GM15510 (cell line): ENCODE measurements around the gene TNS1.

Experiments
- POLR2A ChIP-seq: IDR thresholded peaks from 3 replicates; pipeline ENCODE4 v1.6.1; 2011; ENCODE audit warnings: borderline replicate concordance; ENCODE audit not compliant: insufficient read length; ENCODE audit errors: extremely low read depth

TNS1 gene

DNA sequence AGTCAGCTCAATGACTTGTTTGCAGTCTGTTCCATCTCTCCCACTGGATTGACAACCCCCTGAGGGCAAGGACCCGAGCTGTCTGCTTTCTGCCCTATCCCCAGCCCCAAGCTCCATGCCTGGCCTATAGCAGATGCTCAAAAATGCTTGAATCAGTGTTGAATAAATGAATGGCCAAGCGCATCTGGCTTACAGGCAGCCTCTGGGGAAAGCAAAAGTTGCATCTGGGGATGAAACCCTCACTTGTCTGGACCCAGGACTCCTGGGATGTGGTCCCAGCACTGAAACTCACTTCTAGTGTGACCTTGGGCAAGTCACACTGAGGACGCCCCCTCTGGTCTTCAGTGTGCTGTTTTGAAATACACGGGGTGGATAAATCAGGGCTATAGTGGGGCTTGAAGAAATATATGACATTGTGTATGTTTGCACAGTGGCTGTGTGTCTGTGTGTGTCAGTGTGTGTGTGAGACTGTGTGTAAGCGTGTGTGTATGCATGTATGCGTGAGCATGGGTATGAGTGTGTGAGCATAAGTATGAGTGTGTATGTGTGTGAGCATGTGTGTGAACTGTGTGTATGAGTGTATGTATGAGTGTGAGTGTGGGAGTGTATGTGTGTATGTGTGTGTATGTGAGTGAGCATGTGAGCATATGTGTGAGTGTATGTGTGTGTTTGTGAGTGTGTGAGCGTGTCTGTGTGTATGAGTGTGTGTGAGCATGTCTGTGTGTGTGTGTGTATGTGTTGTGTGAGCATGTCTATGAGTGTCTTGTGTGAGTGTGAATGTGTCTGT is 27.8 kb upstream of the TNS1 start:
- no peak for TF ChIP-seq POLR2A

DNA sequence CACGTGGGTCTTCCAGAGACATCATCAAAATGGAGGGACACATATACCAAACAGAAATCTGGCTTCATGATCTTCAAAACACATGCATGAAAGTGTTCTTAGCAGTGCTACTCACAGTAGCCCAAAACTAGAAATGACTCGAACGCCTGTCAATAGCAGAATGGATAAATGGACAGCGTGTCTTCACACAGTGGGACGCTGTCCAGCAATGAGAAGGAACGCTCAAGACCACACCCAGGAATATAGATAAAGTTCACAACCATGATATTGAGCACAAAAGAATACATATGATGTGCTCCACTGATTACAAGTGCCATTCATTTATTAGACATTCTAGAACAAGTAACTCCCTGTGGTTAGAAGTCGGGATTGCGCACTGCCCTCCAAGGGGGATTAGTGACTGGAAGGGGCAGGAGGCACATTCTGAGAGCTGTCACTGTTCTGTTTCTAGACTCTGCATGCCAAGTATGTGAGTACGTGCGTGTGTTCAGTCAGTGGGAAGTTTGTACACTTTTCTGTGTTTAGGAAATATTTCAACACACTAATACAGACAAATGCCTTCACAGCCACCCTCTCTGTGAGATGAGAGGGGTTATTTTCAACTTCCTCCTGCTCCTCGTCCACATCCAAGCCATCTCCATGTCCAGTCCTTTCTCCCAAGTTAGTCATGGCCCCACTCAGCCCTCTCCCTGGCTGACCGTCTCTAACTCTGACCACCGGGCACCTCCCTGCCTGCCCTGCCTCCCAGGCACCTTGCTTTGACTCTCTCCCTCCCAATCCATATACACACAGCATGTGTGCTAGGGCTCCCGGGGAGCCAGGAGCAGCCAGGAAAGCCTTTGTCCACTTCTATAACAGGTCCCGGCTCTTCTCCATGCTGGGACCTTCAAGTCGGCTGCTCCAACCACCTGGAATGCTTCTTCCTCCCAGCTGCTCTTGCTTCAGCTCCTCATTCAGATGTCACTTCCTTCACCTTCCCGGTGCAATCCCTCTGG is 26.9 kb upstream of the TNS1 start:
- no peak for TF ChIP-seq POLR2A

DNA sequence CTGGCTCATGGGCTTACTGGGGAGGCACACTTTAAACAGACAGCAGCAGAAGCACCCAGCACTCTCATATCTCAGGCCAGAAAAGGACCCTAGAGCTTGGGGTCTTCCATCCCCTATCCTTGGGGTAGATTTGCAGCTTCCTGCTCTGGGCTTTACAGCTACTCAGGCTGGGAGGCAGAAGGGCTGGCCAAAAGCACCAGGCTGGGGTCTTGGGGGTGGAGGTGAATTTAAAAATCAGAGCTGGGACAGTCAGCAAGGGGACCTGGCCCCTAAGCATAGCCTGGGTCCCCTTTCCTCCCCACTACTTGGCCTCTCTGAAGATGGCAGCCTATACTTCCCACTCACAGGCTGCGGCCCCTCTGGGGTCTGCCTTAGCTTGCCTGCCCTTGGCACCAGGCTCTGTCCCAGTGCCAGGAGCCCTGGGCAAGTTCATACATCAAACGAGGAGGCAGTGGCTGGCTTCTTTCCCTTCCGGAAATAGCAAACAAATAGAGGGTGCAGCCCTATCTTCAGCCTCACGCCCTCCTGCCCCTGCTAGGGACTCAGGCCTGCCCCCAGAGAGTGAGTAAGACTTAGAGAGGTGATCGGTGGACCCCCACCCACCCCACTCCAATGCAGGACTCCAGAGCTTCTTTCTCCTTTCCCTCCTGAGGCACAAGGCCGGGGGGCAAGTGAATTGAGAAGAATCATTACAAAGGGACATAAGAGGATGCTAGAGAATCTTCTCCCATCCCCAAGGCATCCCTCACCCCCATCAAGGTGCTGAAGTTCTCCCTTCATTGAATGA is 26.0 kb upstream of the TNS1 start:
- no peak for TF ChIP-seq POLR2A

DNA sequence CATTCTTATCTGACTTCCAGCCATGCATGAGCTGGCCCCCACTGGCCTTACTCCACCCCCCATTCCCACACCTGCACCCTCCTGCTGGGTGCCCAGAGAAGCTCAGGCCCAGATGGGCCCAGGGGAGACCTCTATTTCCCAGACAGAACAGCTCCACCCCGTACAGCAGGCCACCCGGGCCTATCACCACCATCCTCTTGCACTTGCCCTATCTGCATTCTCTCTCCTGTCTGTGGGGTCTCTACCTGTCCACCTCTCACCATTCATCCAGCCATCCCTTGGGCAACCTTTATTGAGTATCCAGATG is 25.3 kb upstream of the TNS1 start:
- TF ChIP-seq POLR2A: no peak

DNA sequence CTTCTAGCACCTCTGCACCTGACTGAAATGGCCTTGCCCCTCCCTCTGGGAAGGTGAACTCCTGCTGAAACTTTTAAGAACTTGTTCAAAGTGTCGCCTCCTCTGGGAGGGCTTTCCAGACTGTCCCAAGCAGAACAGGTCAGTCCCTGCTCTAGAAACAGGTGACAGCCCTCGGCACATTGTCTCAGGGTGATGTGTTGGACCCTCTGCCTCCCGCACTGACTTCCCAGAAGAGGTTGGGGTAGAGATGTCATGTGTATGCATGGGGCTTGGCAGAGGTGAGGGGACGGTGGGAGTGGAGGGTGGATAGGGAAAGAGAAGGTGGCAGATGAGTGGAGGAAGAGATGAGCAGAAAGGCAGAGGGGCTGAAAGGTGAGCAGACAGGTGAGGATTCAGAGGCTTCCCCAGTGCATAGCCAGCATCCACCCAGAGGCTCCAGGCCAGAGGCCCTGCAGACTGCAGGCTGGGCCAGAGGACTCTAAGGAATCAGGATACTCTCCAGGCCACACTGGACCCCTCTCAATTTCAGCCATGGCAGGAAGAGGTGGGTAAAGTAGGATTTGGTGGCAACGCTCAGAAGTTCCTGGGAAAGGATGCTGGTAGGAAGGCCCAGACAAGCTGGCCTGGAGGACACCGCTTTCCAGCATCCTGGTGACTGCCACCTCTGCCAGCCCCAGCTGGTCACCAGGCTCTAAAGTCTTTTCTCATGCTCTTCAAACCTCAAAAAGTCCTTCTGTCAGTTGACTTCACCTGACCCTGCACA is 24.8 kb upstream of the TNS1 start:
- TF ChIP-seq POLR2A: no peak

DNA sequence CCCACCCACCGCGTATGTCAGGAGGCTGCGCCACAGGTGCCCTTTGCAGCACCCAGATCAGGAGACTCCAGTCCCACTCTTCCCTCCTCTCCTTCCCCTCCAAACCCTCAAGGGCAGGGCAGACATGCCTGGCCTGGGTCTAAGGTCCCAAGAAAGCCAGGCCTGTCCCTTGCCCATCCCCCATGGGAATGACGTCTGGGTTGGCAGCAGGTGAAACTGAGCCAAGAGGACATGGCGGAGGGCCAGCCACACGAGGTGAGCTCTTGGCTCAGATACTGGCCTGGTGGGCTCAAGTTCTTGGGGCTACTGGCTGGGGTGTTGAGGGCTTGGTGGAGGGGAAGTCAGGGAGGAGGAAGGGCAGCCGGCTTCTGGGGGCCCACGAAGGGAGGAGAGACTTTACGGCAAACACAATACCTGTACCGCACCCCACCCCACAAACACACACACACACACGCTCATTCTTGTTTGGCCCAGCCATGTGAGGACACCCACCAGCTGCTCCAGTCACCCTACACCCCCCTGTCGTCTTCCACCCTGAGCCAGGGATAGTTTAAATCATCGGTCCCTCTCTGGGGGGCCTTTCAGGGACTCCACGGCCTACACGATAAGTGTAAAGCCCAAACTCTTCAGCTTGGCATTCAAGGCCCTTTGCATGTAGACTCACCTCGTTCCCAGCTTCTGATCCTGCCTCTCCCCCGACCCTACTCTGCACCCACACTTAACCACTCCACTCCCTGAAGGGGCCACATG is 24.1 kb upstream of the TNS1 start:
- TF ChIP-seq POLR2A: no peak

DNA sequence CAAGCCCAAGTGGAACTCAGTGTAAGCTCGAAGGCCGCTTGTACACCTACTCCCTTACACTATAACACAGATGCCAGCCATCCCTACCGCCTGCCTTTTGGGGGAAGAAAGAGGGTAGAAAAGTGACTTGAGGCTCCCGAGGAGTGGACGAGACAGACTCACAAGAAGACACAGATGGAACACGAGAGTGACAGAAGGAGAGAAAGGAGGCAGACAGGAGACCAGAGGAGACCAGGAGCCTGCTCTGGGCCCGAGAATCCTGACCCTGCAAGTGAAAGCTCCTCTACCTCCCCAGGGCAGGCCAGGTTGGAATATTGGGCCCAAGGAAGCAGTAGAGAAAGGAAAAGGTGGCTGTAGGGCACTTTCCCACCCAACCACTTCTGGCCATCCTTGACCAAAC is 23.4 kb upstream of the TNS1 start:
- TF ChIP-seq POLR2A: no peak

DNA sequence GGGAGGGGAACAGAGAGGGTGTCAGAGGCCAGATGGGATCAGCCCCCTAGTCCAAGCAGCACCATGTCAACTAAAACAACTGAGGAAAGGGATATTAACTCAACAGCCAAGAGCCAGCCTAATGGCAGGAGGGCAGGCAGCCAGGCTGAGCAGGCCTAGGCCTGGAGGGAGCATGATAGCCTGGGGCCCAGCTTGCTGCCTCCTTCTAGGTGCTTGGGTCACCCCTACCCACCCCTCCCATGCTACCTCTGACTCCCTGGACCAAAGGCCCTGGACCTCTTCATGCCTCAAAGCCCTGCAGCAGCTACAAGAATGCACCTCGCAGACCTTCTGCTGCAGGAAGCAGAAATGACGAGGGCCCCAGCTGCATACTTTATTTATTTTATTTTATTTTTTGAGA is 22.1 kb upstream of the TNS1 start:
- TF ChIP-seq POLR2A: no peak

DNA sequence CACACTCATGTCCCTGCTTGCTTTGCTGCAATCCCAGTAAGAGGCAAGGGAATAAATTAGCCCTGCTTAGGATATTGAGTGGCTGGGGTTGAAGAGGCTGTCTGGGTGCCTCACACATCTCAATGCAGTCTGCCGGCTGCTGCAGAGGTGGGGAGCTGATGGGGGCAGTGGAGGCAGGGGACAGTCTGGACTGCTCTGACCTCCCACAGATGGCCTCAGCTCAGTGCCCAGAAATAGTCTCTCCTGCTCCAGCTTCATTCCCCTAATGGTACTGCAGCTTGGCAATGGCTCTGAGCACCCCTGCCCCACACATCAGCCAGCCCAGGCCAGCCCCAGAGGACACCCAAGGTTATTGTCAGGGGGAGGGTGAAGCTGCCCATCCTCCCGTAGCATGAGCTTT is 21.5 kb upstream of the TNS1 start:
- TF ChIP-seq POLR2A: no peak

DNA sequence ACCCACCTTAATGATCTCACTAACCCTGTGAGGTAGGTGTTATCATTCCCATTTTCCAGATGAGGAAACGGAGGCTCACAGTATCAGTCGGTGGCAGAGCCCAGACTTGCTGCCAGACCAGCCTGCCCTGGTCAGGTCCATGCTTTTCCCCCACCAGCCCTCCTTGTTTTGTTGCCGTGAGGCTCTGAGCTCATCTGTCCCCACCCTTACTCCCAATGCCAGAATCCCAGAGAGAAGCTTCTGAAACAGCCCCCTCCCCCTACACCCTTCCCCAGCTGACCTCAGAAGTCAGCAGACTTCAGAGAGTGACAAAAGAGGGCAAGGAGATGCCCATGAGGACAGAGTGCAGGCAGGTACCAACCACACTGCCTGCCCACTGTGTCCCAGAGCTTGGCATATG is 20.8 kb upstream of the TNS1 start:
- no peak for TF ChIP-seq POLR2A

DNA sequence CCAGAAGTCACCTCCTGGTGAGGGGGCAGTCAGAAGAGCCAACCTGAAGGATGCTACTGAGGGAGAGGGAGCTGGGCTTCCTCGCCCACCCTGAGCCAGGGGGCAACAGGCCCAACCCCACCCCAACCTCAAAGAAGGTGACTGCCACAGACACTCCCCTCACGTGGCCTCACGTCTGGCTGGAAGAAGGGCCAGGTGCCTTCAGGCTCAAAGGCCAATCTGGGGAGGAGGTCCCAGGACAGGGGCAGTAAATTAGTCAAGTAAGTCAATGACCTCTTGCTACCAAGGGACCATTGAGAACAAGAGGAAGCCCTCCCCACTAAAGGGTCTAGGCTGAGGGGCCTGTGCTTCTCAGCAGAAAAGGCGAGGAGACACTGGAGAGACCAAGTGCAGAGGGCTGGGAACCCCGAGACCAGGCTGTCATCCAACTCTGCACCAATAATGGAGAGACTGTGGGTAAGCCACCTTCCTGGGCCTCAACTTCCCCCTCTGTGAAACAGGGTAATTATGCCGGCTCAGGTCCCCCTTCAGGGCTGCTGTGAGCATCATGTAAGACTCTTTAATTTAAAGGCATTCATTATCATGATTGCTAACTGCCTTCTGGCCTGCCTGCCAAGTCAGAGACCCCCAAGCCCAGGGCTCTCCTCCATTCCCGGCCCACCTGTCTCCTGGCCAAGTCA is 20.2 kb upstream of the TNS1 start:
- TF ChIP-seq POLR2A: no peak

DNA sequence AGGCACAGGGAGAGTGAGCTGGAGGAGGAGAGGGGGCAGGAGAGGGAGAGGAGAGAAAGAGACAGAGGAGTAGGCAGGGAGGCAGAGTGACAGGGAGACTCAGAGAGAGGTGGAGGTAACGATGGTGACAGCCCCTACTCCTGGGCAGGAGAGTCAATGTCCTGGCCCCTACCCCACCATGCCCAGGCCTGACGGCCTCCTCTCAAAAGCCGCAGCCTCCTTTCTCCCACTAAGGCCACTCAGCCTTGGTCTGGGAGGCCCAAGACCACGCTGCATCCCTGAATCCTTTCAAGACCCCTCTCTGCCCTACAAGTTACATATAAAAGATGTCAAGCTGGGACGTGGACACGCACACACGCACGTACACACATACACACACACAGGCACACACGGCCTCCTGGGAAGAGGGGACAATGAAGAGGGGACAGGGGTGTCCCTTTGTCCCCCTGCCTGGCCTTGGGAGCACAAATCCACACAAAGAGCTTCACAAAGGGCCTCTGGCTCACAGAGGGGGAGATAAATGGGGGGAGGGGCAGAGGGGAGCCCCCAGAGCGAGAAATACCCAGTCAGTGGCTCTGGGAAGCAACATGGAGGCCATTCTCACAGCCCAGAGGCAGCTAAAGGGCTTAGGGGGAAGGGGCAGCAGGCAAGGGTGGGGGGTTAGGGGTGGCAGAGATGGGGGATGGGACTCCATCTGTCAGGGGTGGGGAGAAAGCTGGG is 19.5 kb upstream of the TNS1 start:
- no peak for TF ChIP-seq POLR2A
